HG03175 (cell line): ENCODE measurements around the gene LSM11.

ENCODE experiments used
- ATAC-seq: cut with Tn5 transposase; IDR thresholded peaks from one replicate; pipeline ENCODE4 v1.9.1; 2021; ENCODE audit warnings: mild to moderate bottlenecking, moderate library complexity; ENCODE audit not compliant: unreplicated experiment

LSM11 gene

GRCh38 chr5:157766902-157767301 is 23.4 kb downstream of the LSM11 start:
- no peak for ATAC-seq

- no peak for ATAC-seq
These were observed 24.2 kb downstream of the LSM11 start for GRCh38 chr5:157767689-157768088.

GRCh38 chr5:157770665-157771064 is 27.2 kb downstream of the LSM11 start:
- ATAC-seq: no peak

DNA sequence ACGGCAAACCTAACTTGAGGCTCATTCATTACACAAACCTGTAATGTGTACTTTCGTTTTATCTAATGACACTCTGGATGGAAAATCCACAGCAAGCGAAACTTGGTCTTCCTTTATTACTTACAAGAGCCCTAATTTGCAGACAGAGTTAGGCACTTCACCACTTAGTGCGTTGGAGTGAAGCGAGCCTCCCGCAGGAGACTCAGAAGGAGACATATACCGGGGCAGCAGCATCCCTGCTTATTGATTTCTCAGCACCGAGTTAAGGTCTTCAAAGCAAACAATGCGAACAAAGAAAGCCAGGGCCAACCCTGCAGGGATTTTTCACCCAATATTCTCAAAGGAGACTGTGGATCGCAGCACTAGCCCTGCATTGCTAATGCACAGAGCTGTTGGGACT is 28.6 kb downstream of the LSM11 start:
- ATAC-seq: no peak

DNA sequence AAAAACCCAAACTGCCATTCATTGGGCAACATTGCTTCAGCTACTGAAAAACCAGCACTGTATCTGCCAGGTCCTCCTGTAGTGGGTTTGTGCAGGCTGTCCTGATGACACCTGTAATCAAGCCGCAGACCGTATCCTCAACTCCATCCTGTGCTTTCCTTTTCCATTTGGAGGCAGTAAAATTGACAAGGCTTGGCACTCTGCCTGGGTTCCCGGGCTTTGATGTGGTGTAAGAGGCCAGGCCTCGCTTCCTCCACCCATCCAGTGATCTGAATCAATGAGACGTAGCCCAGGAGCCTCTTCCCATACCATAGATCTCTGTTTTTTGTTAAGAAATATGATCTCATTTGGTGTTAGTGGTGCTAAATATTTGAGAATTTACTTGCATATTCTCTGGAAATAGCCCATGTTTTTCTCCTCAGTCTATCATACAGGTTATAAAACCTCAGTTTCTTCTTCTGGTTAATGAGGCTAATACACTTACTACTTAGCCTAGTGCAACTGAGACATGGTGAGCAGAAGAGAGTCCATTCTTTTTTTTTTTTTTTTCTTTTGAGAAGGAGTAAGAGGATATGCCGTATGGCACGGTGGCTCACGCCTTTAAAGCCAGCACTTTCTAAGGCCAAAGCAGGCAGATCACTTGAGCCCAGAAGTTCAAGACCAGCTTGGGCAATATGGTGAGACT is 34.8 kb downstream of the LSM11 start:
- ATAC-seq: no peak

DNA sequence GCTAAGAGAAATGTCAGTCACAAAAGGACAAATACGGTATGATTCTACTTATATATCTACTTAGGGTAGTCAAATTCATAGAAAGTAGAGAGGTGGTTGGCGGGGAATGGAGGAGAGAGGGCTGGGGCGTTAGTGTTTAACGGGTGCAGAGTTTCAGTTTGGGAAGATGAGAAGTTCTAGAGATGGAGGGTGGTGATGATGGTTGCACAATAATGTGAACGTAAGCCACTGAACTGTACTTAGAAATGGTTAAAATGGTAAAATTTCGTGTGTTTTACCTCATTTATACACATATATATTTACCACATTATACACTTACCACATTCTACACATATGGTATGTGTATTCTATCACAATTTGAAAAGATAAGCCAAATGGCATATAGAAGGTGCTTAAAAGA is 35.7 kb downstream of the LSM11 start:
- ATAC-seq: no peak

DNA sequence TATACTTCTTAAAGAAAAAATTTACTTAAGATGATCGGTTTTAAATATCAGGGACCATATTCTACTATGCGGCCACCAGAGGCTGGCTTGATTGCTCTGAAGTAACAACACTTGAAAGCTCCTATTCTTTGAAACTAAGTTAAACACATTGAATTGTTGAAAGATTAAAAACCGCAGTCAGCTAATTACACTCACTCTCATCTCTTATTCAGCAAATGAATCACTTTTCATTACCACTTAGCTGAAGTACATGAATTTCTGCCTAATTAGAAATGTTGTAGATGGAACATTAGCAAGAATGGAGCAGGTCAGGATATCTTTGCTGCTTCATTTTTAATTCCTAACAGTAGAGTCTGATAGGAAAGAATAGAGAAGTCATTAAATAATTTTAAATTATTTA is 42.3 kb downstream of the LSM11 start:
- ATAC-seq: no peak

DNA sequence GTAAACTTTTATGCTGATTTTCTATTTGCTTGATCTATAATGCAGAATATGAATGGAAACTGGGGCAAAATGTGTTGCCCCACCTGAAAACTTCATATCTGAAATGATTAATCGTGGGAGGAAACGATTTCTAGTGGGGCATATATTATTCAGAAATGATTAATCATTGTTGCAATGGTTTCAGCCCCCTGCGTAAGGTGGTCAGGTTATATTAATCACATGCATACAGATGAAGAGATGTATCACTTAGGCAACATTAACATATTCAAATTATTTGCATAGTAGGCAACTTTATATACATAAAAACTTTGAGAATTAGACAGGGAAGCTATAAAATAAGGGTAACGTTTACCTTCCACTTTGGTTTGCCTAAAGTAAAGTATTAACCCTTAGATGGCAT is 49.8 kb downstream of the LSM11 start:
- no peak for ATAC-seq

DNA sequence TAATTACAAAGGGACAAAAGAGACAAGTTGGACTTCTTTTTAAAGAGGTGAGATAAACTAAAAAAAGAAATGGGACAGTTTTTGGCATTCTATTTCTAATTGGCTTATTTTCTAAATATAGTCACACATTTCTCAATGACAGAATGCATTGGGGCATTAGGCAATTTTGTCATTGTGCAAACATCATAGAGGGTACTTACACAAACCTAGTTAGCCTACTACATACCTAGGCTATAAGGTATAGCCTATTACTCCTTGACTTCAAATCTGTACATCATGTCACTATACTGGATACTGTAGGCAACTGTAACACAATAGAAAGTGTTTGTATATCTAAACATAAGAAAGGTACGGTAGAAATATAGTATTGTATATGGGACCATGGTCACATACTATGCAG is 56.1 kb downstream of the LSM11 start:
- ATAC-seq: no peak

- ATAC-seq: no peak
These were observed 56.6 kb downstream of the LSM11 start for GRCh38 chr5:157800137-157800536.

GRCh38 chr5:157802736-157803135 is 59.2 kb downstream of the LSM11 start:
- ATAC-seq: no peak

GRCh38 chr5:157808043-157808442 is 64.5 kb downstream of the LSM11 start:
- ATAC-seq: no peak
